Body of pancreas (tissue), 4 donors: ENCODE measurements around the gene SLC26A5. TPM values are rescaled to one million over a fixed set of nuclear protein-coding genes. Genes with fewer than 3 reads are reported as not detected.
"Not testable (repeated sequence)": the region's sequence is repeated elsewhere in the genome, so short reads cannot be mapped to it uniquely, and the experiment has no call there.

Experiments
- ATAC-seq: fragments of 150-250 bp; one replicate; pipeline ENCODE4 v1.9.1; 2016
- DNase-seq, 4 donors: peaks; one replicate each; pipeline ENCODE4 v3.0.0-alpha.2; 2019
- H3K27ac ChIP-seq, 4 donors: fragments of 200-600 bp; sonication (generic); 1 replicate in 3 of 4; 2 replicates in 1 of 4; pipeline versions ENCODE4 v1.5.1 to v1.6.1; 2016 to 2019; ENCODE audit warnings: mild to moderate bottlenecking in 1 of 4, mixed read lengths in 1 of 4, moderate library complexity in 1 of 4
- H3K27me3 ChIP-seq, 2 donors: fragments of 200-600 bp; sonication (generic); one replicate each; pipeline ENCODE4 v1.6.0; 2016; ENCODE audit warnings: mild to moderate bottlenecking in 1 of 2
- H3K36me3 ChIP-seq, 2 donors: fragments of 200-600 bp; sonication (generic); replicated peaks in 1 of 2; 2 replicates each; pipeline ENCODE4 v1.5.1; 2016; ENCODE audit warnings: low read depth in 2 of 2; ENCODE audit not compliant: insufficient read depth in 1 of 2
- H3K4me1 ChIP-seq: fragments of 200-600 bp; sonication (generic); one replicate; pipeline ENCODE4 v1.6.0; 2016
- H3K4me3 ChIP-seq, 2 donors: fragments of 200-600 bp; sonication (generic); 1 replicate in 1 of 2; 2 replicates in 1 of 2; pipeline ENCODE4 v1.5.1; 2016 to 2019
- H3K9me3 ChIP-seq, 3 donors: fragments of 200-600 bp; sonication (generic); 1 replicate in 2 of 3; 2 replicates in 1 of 3; pipeline ENCODE4 v1.5.1; 2016
- CTCF ChIP-seq, 7 experiments: fragments of 450-650 bp in 4 of 7; fragments of 200-600 bp in 3 of 7; sonication (generic) in 3 of 7; IDR thresholded peaks; one replicate each; pipeline ENCODE4 v1.5.1; 2016 to 2019; ENCODE audit warnings: antibody characterized with exemption in 7 of 7
- POLR2A ChIP-seq, 3 donors: fragments of 450-650 bp; IDR thresholded peaks; one replicate each; pipeline ENCODE4 v1.6.1; 2016; ENCODE audit warnings: antibody characterized with exemption in 3 of 3, mild to moderate bottlenecking in 2 of 3
- WGBS, 2 donors: methylation state at CpG; one replicate each; pipeline ENCODE4 v1.1.5; 2017; 5-methylcytosine and 5-hydroxymethylcytosine counted together
- intact Hi-C: fragments of 100-400 bp; cut with DNase I; formaldehyde crosslinking; loops from one replicate; pipeline ENCODE4 v1.15.1; 2023
- total RNA-seq, 2 donors: library from RNA; depleted of rRNA; stranded (reverse); fragments of >200 nt; gene quantifications; one replicate each; pipeline ENCODE4 v1.1.0, GENCODE V29; 2016

Gene SLC26A5
- total RNA-seq, result not detected

- H3K27me3 ChIP-seq, result no peaks in the 10 kb centered on the region
- no peak within 1 kb of the TSS for H3K4me3 ChIP-seq
- peaks cover 14% of the 10 kb centered on the region for H3K4me1 ChIP-seq
- TF ChIP-seq POLR2A (IDR thresholded peaks at IDR 0.05) (no peak), CTCF (IDR thresholded peaks at IDR 0.05) (no peak)
- DNase-seq (peak; percentile 37 to 71 (median 45)), ATAC-seq (peak; percentile 84)
- no peaks in the 10 kb centered on the region for H3K9me3 ChIP-seq
- H3K36me3 ChIP-seq, result no peaks in the 10 kb centered on the region
- no peak within 1 kb of the TSS for H3K27ac ChIP-seq
- WGBS, 2 donors, result 3 to 8% methylated on average over 21 to 54 of the region's 54 CpGs
- intact Hi-C loops, result no loop called here
These were observed at the start of gene SLC26A5 for GRCh38 chr7:103446049-103446520. TSS of gene SLC26A5 (minus strand) at chr7:103446207. CDS start at chr7:103421514, 24,693 bp downstream.

- intact Hi-C loops, result no loop called here
- 49 to 53% methylated on average over 4 of the region's 4 CpGs for WGBS, 2 donors
- Histone ChIP-seq H3K9me3 (no peaks in the 10 kb centered on the region), H3K27ac (no peak overlapping the region), H3K4me1 (no peaks in the 10 kb centered on the region), H3K4me3 (no peak overlapping the region), H3K36me3 (no peaks in the 10 kb centered on the region), H3K27me3 (no peaks in the 10 kb centered on the region)
- no peak for TF ChIP-seq POLR2A (IDR thresholded peaks at IDR 0.05)
- TF ChIP-seq CTCF (IDR thresholded peaks at IDR 0.05), result no peak
- DNase-seq, result no peak
- no peak for ATAC-seq
These were observed 41.4 kb upstream of the SLC26A5 start for GRCh38 chr7:103487419-103487818.

- ATAC-seq, intact Hi-C loops, H3K36me3 ChIP-seq, DNase-seq, H3K27ac ChIP-seq, H3K4me1 ChIP-seq, H3K9me3 ChIP-seq, H3K4me3 ChIP-seq, H3K27me3 ChIP-seq: not testable (repeated sequence)
- 70 to 92% methylated on average over 3 of the region's 3 CpGs for WGBS, 2 donors
These were observed 40.9 kb upstream of the SLC26A5 start for GRCh38 chr7:103486873-103487272.

- H3K9me3 ChIP-seq, result no peaks in the 10 kb centered on the region
- no peak for DNase-seq
- H3K27ac ChIP-seq, result no peak overlapping the region
- H3K4me1 ChIP-seq, result no peaks in the 10 kb centered on the region
- H3K36me3 ChIP-seq, result no peaks in the 10 kb centered on the region
- WGBS, 2 donors, result 52 to 65% methylated on average over 2 of the region's 2 CpGs
- no peak overlapping the region for H3K4me3 ChIP-seq
- no peaks in the 10 kb centered on the region for H3K27me3 ChIP-seq
- no peak for ATAC-seq
- intact Hi-C loops, result no loop called here
- no peak for TF ChIP-seq POLR2A (IDR thresholded peaks at IDR 0.05)
- TF ChIP-seq CTCF (IDR thresholded peaks at IDR 0.05), result no peak
These were observed 34.8 kb upstream of the SLC26A5 start for GRCh38 chr7:103480771-103481170.

GRCh38 chr7:103474956-103475355 is 28.9 kb upstream of the SLC26A5 start:
- no peak for TF ChIP-seq POLR2A (IDR thresholded peaks at IDR 0.05)
- TF ChIP-seq CTCF (IDR thresholded peaks at IDR 0.05), result no peak
- intact Hi-C loops, result no loop called here
- Histone ChIP-seq H3K36me3 (no peaks in the 10 kb centered on the region), H3K27ac (no peak overlapping the region), H3K9me3 (no peaks in the 10 kb centered on the region), H3K4me1 (no peaks in the 10 kb centered on the region), H3K27me3 (no peaks in the 10 kb centered on the region), H3K4me3 (no peak overlapping the region)
- ATAC-seq (no peak), DNase-seq (no peak)
- WGBS, 2 donors, result 29 to 35% methylated on average over 5 of the region's 5 CpGs
